Superior temporal gyrus (tissue), 1 donor: ENCODE data around the gene IPPK.
A peak's percentile ranks its signal among the peaks of the same experiment; 100 is the strongest.

Experiments
- DNase-seq: peaks from one replicate; pipeline ENCODE4 v3.0.0-alpha.2; 2016; ENCODE audit errors: extremely low spot score

Gene IPPK

DNA sequence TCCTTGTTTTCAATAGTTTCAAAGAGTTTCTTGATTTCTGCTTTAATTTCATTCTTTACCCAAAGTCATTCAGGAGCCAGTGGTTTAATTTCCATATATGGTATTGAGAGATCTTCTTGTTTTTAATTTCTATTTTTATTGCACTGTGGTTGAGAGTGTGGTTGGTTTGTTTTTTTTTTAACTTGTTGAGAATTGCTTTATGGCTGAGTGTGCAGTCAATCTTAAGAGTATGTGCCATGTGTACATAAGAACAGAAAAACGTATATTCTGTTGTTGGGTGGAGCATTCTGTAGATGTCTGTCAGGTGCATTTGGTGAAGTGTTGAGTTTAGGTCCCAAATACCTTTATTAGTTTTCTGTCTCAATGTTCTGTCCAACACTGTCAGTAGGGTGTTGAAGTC lies 26.7 kb upstream of the IPPK start:
- no peak for DNase-seq

GRCh38 chr9:92686954-92687353 lies 17.0 kb upstream of the IPPK start:
- no peak for DNase-seq

DNA sequence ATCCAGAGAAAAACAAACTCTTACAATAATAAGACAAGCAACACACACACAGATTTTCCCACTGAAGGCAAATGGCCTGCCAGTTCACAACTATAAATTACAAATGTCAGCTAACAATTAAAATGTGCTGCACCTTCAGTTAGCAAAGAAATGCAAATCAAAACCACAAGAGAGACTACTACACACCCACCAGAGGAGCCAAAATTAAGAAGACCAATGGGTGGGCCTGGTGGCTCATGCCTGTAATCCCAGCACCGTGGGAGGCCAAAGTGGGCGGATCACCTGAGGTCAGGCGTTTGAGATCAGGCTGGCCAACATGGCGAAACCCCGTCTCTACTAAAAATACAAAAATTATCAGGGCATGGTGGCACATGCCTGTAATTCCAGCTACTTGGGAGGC lies 15.1 kb upstream of the IPPK start:
- DNase-seq: no peak

DNA sequence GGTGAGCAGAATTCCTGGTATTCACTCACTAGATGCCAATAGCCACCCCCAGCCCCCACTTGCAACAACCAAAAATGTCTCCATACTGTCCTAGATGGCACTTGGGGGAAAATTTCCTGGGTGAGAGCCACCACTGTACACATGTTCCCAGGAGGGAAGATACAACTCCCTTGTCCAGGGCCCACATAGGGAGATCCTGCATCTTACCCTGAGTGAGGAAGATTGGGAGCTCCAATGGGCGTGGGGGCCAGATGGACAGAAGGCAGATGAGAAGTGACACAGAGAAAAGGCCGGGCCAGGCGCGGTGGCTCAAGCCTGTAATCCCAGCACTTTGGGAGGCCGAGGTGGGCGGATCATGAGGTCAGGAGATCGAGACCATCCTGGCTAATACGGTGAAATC lies 12.3 kb upstream of the IPPK start:
- DNase-seq: no peak

- no peak for DNase-seq
Measured at GRCh38 chr9:92680166-92681119, 10.5 kb upstream of the IPPK start.

DNA sequence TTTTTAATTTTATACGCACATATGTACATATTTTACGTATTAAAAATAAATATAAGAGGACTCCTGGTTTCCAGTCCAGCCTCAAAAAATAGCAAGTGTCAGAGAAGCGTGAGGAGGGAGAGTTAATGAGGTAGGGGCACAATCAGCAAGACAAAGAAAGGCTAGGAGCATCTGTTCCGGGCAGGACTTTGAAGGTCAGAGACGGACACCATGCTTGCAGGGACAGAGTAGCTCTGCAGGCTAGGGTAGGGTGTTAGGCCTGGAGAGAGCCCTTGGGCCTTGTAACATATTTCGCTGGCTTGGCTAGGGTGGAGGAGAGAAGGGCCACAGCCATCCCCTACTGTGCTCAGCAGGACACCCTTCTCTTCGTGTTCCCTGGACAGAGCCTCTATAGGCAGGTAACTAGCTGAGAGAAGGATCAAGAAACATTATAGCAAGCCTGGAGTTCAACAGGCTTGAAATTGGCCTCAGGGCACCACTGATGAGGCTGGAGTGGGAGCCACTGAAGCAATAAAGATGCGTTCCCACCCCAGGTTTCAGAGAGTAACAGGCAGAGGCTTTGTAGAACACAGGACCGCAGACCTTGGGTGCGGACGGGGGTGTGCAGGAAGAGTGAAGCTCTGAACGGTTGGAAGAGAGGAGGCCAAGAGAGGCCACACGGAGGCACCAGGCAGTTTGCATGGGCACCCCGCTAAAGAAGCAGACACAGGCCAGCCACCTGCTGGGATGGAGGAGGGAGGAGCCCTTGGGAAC lies 9.7 kb upstream of the IPPK start:
- no peak for DNase-seq

- no peak for DNase-seq
Measured at GRCh38 chr9:92671323-92671722, 1.4 kb upstream of the IPPK start.

DNA sequence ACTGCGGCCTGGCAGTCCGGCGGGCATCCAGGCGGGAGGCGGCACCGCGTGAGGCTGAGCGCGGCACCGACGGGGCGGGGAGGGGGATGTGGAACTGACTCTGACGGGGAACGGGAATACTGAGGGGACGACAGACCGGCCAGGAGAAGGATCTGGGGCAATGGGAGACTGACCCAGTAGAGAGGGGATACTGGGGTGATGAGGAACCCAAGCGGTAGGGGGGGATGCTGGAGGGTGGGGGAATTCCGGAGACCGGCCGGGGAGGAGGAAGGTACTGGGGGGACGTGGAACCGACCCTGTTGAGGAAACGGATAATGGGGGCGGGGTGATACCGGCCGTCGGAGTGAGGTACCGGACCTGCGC lies 423 bp downstream of the IPPK start:
- no peak for DNase-seq

DNA sequence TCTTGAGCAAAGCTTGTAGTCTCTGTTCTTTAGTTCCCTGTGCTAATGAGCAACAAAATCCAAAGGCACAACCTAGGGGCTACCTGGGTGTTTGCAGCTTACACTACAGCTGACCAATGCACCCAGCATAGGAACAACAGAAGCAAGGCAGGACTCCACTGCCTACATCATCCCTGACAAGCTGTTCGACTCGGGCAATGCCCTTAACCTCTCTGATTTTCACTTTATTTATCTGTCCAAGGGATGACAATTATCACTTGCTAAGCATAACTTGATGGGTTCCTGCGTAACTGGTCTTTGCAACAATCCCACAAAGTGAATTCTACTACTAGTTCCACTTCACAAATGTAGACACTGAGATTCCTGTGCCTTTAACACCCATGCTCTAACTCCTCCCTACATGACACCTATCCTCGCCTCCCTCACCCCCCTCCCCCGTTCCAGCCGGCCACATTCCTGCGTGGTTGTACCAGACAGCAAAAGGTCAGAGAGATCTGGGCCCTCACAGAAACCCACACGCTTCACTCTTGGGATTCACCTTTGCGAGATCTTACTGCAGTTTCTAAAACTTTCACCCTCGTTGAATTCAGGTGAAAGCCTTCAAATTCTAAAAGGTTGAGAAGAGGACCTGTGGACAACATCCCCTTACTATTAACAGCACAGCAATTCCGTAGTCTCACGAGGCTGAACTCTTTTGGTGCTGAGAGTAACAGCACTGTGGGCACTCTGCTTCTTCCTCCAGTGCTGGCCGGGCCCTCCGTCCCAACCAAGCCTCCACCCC lies 995 bp downstream of the IPPK start:
- no peak for DNase-seq

GRCh38 chr9:92666912-92667532 lies 2.9 kb downstream of the IPPK start:
- DNase-seq: no peak

GRCh38 chr9:92666236-92666635 lies 3.7 kb downstream of the IPPK start:
- DNase-seq: no peak

DNA sequence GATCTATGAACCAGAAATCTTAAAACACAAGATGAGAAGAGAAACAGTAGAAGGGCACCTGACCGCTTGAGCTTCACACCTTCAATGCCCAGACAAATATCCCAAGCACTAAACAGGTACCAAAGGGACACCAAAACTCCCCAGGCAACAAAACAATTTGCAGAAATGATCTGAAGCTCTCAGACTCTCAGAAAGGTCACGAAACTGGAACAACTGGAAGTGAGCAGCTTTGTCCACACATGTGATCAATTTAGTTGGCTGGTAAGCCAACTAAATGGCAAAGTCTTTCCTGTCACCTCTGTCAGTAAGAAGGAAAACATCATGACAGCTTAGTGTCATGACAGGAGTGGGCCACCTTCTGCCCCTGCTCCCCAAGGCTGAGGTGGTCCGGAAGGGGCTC lies 4.1 kb downstream of the IPPK start:
- no peak for DNase-seq

DNA sequence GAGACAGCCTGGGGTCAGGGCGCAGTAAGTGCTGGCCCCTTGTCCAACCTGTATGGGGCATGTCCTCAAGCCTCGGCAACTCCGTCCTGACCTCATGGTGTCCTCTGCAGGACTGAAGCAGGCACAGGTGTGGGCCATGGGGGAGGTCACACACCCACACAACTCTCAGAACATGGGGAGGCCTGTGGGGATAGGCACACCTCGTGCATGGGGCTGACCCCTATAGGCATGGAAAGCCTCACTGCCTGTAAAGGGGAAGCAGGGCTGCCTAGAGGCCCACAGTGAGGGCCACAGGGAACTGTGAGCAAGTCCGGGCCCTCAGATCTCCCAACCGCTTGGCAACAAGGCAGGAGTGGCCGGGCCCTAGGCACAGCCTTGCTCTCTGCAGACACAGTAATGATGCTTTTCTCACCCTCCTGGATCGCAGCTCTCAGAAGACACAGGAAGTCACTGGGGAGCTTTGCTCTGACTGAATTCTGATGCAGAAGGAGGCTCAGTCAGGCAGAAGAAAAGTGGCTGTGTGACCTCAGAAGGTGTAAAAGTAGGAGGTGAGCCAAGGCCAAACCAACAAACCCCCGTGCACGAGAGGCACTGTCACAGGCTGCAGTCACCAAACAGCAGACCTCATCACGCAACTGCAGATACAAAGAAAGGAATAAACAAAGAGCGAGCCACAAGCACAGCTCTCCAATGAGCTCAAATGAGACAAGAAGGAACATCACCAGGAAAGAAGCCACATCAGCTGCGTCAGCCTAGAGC lies 5.4 kb downstream of the IPPK start:
- peak; percentile 68 for DNase-seq

DNA sequence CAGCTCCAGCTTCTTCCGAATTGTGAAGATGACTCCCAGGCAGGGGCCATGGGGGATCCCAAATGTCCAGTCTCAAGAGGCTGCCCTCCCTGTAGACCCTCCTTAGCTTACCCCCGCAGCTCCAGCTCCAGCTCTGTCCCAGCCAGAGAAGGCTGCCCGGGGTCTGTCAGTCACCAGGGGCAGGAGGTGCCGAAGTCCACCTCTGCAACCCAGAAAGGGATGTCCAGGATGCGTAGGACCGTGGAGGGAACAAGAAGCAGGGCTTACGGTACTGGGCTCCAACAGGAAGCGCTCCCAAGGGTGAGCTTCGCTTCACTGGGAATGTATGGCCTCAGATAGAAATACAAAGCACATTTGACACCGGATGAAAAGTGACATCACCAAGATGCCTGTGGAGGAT lies 6.0 kb downstream of the IPPK start:
- no peak for DNase-seq

- no peak for DNase-seq
Measured at GRCh38 chr9:92663126-92663525, 6.8 kb downstream of the IPPK start.

DNA sequence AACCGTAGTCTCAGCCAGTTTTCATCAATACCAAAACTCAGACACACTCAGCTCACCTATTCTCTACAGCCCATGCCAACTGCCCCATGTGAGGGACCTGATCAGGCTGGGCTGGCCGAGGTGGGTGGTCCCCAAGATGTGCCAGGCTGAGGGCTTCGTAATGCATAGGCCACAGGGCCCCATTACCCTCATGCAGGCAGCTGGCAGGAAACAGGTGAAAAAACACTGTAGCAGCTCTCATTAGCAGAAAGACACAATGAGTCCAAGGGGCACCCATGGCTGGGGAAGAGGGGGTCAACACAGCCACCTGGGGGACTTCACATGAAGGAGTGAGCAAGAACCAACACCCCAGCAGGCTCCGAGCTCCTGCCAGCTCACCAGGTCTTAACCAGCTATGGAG lies 8.2 kb downstream of the IPPK start:
- DNase-seq: no peak

DNA sequence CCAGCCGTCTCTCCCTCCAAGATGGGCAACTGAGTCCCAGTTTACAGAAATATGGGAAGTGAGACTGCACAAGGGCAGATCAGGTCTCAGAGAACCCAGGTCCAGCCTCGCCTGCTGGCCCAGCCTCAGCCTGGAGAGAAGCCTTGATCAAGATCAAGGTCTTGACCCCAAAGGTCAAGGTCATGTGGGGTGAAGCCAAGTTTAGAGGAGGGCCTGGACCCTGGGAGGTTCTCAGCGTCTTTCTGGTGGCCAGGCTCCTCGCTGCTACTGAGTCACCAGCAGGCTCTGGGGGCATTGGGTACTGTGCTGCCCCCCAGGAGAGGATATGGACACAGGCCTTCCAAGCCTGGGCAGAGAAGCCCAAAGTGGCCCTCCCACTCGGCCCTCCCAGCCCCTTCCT lies 8.8 kb downstream of the IPPK start:
- DNase-seq: no peak

DNA sequence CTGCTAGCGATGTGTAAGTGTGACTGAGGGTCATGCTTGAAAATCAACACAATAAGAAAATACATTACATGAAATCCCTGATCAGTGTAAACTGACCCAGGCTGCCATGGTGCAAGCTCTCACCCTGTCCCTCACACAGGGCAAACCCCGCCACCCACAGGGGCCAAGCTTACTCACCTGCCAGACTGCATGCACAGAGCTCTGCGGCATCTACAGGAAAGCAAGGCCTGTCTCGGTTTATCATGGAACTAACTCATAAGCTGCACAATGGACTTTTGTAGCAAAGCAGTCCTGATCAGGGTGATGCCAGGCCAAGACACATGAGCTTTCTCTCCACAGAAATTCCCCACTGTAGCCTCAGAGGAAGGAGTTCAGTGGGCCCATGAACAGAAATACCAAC lies 9.7 kb downstream of the IPPK start:
- peak; percentile 50 for DNase-seq

DNA sequence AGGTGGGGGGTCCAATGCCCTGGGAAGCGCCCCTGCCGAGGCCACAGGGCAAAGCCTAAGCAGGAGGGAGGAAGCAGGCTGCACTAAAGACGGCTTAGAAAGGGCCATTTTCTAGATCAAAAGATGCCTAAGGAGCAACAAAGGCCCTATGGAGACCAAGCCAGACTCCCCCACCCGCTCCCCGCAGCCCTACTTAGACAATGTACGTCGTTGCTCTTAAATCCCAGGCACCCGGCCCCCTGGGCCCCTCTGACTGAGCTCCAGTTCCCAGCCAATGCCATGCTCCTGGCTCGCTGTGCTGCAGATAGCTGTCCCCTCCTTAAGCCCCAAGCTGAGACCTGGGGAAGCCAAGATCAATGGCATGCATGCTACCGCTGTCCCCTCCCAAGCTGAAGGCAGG lies 10.3 kb downstream of the IPPK start:
- no peak for DNase-seq

DNA sequence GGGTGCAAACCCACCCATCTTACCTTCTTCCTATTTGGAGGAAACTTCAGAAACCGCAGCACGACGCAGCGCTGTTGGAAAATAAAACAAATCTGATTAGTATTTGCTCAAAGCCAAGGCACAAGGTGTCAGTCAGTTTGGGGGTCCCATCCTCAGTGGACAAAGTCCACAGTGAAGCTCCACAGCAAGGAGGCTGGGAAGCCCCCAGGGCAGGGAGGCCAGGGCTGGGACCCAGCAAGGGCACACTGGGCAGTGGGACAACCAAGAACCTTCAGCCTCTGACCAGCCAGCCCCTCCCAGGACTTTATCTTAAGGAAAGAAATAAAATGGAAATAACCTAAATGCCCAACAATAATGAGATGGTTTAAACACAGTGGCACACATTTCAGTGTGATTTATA lies 11.3 kb downstream of the IPPK start:
- no peak for DNase-seq

DNA sequence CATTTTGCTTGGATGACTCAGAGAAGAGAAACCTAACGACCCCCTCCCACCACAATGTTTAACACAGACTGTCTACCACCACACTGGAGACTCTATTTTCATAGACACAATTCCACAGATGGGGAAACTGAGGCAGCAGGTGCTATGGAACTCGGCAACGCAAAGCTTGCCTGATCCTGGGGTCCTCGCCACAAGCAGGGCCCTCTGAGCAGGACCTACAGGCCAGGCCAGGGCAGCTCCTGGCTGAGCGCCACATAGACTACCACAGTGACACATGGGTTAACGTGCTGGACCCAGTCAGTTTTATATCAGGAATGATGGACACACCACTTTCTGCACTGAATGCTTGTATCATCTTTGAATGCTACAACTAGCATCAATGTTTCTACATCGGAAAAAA lies 11.8 kb downstream of the IPPK start:
- no peak for DNase-seq
